GM19395 (cell line): Measurements from ENCODE around the gene PHF21A.
"Not testable (repeated sequence)": the region's sequence is repeated elsewhere in the genome, so short reads cannot be mapped to it uniquely, and the experiment has no call there.

Experiments used
- ATAC-seq: cut with Tn5 transposase; IDR thresholded peaks from one replicate; pipeline ENCODE4 v1.9.1; 2021; ENCODE audit warnings: mild to moderate bottlenecking, moderate library complexity; ENCODE audit not compliant: unreplicated experiment

PHF21A gene

GRCh38 chr11:46120346-46121300 lies 631 bp downstream of the PHF21A start:
- peak; percentile 15 for ATAC-seq

DNA sequence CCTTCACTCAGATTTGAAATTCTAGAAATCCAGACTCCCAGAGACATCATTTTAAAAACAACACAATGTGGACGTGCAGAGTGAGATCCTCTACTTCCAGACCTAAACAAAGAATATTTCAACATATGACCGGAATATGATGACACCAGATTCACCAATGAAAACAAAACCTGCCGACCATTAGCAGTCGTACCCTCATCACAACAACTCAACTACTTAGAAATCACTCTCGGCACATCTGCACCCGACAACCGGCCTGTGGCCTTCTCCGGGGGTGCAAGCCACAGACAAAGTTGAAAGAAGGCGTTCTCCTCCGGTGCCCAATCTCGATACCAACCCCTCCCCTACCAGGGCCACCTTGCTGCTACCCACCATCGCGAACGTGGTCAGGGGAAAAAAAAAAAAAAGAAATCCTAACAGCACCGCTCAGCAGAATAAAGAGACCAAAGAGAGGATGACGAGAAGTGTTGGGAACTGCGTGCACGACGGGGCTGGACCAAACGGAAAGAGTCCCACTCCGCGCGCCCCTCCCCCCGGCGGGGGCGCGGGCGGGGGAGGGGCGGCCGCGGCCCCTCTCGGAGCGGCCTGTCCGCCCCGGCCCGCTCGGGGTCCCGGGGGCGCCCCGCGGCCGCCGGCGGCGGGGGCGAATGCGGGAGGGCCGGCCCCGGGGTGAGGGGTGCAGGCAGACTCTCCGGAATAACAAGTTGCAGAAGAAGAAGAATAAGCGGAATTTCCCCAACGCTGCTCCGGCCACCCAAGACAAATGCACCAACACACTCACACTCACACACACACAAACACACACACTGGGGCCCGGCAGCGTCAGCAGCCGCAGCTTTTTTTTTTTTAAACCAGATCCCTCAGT lies 1.7 kb downstream of the PHF21A start:
- peak; percentile 35 for ATAC-seq

DNA sequence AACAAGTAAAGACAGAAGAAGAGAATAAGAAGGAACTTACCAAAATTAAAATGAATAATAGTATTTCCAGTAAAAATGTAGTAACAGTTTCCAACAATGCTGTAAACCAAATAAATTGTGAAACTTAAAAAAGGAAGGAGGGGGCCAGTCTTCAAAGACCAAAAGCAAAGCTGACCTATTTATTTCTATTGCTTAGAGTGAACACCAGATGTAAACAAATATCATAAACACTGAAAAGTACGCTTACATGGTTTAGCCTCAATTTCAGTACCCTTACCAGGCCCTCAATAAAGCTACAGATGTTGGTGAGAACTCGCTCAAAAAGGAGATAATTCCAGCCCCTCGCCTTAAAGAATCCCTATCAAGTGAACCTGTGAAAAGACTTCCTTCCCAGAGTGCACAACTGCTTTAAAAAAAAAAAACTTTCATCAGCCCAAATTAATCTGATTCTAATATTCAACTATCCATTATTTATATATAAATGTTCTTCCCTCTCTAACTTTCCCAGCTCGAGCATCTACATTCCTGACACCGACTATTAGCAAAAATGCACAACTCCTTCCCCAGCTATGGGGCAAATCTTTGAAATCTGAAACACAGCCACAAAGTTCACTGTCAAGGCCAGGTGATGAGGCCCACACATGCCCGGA lies 2.4 kb downstream of the PHF21A start:
- ATAC-seq = peak; percentile 8

DNA sequence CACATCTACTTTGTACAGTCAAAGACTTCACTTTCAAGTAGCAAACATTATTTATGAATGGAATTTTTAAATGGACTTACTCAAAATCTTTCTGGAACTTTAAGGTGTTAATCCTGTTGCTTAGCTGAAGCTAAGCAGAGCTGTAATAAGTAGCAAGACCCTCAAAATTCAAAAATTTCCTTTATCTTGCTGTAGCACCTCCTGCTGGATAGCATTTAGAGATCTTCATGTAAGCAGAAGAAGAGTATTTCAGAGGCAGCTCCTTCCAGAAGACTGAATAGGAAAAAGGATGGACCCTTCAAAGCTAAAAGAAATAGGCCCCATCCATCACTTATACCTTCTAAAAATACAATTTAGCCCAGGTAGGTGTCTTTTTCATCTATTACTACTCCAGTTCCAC lies 3.4 kb downstream of the PHF21A start:
- no peak for ATAC-seq

DNA sequence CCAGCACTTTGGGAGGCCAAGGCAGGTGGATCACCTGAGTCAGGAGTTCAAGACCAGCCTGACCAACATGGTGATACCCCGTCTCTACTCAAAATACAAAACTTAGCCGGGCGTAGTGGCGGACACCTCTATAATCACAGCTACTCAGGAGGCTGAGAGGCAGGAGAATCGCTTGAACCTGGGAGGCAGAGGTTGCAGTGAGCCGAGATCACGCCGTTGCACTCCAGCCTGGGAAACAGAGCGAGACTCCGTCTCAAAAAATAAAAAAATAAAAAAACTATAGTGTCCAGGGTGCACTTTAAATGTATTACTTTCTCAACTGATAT lies 4.6 kb downstream of the PHF21A start:
- ATAC-seq = not testable (repeated sequence)

GRCh38 chr11:46116007-46116711 lies 5.1 kb downstream of the PHF21A start:
- ATAC-seq = no peak

GRCh38 chr11:46114961-46115360 lies 6.3 kb downstream of the PHF21A start:
- no peak for ATAC-seq

DNA sequence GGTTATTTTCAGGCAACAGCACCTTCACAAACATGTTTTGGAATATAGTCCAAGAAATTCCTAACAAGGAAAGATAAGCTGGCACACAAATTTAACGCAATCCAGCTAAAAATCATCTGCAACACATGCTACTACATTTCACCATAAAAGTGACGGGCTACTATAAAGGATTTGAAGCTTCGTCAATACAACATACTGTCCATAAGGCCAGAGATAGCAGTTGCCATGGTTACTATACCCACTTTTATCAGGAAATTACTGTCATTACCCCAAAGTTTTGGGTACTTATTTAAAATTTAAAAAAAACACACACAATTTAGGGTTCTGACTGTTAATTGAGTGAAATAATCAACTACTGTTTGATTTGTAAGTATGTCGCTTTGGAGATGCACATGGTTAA lies 6.9 kb downstream of the PHF21A start:
- ATAC-seq = no peak

GRCh38 chr11:46112961-46113607 lies 8.2 kb downstream of the PHF21A start:
- ATAC-seq = peak; percentile 76

DNA sequence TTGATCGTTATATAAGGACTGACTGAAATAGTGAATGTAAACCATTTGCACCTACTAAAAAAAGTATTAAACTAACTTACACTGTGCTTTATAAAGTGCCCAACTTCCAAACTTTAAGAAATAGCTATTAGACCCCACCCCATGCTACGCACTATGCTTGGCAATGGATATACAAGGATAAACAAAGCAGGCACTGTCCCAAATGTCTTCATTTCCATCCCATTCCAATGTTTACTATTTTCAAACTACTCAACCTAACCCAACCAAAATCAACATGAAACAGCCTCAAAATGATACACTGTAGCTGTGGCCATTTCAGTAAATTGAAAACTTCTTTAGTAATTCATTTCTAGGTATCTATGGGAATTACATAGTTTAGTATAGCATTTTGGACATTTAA lies 12.5 kb downstream of the PHF21A start:
- no peak for ATAC-seq

GRCh38 chr11:46107780-46108179 lies 13.5 kb downstream of the PHF21A start:
- ATAC-seq = no peak

DNA sequence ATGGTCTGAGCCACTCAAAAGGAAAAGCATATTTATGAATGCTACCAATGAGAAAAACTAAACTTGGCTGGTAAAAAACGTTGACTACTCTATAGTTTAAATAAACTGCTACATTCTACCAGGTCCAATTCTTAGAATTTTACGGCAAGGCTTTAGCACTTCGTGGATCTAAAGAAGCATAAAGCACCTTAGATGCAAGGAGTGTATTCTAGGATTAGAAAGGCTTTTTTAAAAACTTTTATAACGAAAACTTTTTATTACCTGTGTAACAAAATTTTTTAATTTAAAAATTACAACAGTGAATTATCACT lies 13.9 kb downstream of the PHF21A start:
- no peak for ATAC-seq

DNA sequence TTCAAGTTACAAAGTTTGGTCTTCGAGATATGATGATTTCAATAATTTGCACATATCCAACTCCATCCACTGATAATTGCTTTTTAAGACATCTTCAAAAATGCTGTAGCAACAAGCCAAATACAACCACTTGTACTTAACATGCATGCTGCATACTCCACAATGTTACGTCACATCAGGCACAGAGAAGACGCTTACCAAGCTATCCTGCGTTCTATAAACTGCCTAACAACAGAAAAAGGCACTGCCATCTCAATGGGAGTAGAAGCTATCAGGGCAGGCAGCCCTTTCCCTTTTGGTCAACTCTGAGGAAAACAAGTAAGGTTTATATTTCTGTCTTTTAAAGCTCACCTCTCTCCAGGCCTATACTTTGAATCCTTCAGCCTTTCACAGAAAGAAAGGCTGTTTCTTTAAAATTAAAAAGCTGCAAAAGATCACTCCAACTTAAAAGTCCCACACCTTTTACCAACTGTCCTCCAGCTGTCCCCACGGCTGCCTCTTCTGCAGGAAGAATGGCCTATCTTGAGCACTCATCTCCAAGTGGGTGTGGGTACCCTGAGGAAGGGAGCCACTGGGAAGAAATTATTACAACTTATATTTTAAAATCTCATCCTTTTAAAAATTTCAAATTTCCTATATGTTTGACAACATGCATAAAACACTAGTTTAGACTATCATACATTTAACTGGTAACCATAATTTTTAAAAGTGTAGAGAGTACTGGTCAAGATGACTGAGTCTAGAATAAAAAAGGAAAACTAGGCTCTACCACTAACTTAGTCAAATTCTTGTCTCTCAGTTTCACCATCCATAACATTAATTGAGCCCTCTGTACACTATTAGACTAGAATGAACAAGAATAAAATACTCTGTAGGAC lies 14.5 kb downstream of the PHF21A start:
- no peak for ATAC-seq

- no peak for ATAC-seq
These were observed 15.3 kb downstream of the PHF21A start for GRCh38 chr11:46105926-46106325.

DNA sequence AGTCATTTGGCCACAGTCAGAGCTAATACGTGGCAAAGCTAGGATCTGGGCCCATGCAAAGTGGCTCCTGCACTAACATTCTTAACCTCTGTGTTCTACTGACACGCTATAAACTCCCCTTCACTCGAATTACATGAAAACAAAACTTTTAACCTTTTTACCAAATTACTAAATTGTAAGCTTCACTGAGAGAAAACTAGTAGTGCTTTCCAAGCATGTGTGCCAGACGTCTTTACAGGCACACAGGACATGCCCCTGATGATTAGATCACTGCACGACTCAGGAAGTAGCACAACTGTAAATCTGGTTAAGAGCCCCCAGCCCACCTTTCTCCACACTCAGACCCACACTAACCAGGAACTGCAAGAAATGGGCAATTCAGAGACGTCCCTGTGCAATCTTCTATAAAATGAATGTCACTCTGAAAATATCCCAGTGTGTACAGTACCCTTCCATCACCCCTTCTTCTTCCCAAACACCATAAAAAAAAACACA lies 16.1 kb downstream of the PHF21A start:
- no peak for ATAC-seq

- ATAC-seq = no peak
These were observed 18.4 kb downstream of the PHF21A start for GRCh38 chr11:46102843-46103242.

DNA sequence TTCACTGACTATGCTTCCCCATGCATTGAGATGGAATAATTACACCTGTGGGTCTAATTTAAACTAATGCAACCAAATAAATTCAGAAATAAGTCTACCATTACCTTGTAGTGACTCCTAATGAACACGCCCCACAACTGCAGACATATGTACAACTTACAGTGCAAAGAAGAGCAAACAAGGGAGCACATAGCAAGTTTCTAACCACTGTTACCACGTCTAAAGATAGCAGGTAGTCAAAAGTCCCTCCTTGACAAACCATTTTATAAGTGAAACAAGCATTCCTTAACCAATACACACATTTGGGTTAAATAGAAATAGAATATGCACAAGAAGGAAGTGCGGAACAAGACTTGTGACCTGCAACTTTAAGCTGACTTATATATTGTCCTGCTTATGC lies 20.6 kb downstream of the PHF21A start:
- ATAC-seq = peak; percentile 85

- no peak for ATAC-seq
These were observed 21.3 kb downstream of the PHF21A start for GRCh38 chr11:46099963-46100316.

DNA sequence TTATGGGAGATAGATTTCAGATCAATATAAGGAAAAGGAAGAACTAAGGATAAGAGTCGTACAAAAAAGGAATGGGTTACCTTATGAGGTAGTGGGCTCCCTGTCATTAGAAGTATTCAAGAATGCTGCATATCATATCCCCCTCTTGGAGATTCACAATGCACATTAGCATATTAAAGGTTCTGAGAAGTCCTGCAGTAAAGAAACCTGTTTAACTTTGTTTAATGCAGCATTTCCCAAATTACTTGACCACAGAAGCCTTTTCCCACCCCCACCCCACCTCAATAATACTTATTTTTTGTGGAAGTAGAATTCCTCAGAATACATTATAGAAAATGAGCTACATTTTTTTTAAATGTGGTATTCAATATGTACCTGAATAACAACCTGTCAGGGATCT lies 30.9 kb downstream of the PHF21A start:
- ATAC-seq = no peak
